HG03103 (cell line): ENCODE measurements around the gene SEMA4G.

Experiments
- ATAC-seq: cut with Tn5 transposase; IDR thresholded peaks from one replicate; pipeline ENCODE4 v1.9.1; 2021; ENCODE audit warnings: low read depth; ENCODE audit not compliant: unreplicated experiment

Gene SEMA4G

GRCh38 chr10:100986623-100986951, 17.3 kb downstream of the SEMA4G start:
- ATAC-seq = no peak

GRCh38 chr10:100986952-100987684, 17.8 kb downstream of the SEMA4G start, which contains the start of the genes MRPL43 and TWNK:
Gene MRPL43 (minus strand): TSS chr10:100987497. CDS start chr10:100987443, 54 bp downstream.
Gene TWNK (plus strand): TSS chr10:100987543. CDS start chr10:100988211, 668 bp downstream.
- ATAC-seq = peak; percentile 84

DNA sequence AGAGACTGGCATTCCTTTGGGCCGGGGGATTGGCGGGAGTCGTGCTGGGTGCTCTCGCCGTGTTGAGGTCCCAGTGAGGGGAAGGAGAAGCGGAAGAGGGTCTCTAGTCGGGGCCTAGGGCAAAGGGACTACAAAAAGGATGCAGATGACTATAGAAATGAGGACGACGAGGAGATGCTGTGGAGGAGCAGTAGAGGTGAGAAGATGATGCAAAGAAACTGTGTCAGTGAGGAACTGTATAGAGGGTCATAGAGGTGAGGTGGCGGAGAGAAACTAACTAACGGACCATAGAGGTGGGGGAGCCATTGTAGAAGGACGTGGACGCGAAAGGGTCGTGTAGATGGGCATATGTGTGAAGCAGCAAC, 18.4 kb downstream of the SEMA4G start:
- ATAC-seq = peak; percentile 18

DNA sequence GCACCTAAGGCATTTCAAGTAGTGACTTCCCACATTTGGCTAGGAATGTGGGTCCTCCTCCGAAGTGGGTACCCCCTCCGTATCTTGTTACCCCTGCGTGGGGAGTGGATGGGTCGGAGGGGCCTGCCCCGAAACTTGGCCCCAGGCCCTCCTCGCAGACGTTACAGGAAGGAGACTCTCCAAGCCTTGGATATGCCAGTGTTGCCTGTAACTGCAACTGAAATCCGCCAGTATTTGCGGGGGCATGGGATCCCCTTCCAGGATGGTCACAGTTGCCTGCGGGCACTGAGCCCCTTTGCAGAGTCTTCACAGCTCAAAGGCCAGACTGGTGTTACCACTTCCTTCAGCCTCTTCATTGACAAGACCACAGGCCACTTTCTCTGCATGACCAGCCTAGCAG, 18.9 kb downstream of the SEMA4G start:
- ATAC-seq = no peak

- no peak for ATAC-seq
Measured at GRCh38 chr10:100989088-100989487, 19.8 kb downstream of the SEMA4G start.

DNA sequence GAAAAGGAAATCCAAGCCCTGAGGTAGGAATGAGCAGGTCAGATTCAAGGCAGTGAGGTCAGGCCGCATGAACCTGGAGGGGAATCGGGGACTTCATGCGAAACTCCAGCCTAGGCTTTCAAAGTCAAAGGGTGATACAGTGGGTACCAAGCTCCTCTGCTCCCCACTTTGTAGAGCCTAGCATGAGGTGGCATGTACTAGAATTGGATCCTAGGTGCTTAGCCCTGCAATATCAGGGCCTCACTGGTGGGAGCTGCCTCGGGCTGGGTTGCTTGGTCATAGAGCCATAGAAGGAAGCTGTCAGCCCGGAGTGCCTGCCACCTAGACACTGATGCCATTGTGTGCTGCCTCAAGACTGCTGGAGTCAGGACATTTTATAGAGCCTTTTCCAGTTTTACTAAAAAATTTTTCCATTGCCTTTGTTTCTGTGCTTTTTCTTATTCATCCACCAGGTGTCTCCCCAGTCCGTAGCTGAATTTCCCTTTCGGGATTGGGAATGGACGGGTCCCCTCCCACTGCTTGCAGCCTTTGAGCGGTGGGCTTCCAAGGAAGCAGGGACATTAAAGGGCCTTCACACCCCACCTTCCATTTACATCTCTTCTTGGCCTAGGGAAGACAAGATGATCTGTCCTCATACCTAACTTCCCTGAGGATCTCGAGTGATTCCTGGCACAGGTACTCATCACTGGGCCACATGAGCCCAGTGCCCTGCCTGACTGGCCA, 24.8 kb downstream of the SEMA4G start:
- no peak for ATAC-seq

DNA sequence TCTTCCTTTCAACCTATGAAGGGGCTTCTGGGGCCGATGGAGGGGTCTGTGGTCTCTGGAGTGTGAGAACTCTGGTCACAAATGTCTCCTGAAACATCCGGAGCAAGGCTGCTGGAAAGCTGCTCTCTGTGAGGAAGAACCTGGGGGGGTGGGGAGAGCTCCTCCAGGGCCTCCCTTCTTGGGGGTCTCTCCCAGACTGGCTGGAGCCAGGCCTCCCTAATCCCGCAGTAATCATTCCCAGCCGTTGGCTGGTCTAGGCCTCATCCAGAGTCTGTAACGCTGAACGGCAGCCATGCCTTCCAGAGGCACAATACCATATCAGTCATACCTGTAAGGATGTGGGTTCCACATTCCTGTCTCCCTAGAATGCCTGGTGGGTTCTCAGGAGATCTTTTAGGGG, 25.9 kb downstream of the SEMA4G start:
- no peak for ATAC-seq

DNA sequence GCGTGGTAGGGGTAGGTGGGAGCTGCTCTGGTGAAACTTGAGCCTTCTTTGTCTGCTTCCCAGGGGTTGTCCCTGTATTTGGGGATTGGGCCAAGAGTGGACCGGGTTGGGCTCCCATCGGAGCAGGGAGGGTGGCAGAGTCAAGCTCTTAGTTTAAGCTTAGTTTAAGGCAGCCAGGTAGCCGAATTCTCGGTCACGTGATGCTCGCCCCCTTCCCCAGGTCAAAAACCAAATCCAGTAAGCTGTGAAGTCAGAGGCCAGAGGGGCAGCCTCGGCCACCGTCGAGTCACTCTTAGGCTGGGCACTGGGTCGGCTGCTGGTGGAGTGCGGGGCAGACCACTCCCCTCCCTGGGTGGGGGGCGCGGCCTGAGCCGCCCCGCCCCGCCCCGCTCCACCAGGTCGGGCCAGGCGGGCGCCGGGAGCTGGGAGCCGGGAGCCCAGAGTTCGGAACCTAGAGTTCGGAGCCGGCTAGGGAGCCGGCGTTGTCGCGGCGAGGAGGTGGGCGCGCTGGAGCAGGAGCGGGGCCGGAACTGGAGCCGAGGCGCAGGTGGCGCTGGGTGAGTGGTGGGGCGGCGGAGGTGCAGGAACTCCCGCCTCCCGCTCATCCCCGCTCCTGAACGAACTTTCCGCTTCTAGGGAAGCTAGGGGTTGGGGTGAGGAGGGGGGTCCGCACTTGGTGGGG, 27.5 kb downstream of the SEMA4G start:
- no peak for ATAC-seq

DNA sequence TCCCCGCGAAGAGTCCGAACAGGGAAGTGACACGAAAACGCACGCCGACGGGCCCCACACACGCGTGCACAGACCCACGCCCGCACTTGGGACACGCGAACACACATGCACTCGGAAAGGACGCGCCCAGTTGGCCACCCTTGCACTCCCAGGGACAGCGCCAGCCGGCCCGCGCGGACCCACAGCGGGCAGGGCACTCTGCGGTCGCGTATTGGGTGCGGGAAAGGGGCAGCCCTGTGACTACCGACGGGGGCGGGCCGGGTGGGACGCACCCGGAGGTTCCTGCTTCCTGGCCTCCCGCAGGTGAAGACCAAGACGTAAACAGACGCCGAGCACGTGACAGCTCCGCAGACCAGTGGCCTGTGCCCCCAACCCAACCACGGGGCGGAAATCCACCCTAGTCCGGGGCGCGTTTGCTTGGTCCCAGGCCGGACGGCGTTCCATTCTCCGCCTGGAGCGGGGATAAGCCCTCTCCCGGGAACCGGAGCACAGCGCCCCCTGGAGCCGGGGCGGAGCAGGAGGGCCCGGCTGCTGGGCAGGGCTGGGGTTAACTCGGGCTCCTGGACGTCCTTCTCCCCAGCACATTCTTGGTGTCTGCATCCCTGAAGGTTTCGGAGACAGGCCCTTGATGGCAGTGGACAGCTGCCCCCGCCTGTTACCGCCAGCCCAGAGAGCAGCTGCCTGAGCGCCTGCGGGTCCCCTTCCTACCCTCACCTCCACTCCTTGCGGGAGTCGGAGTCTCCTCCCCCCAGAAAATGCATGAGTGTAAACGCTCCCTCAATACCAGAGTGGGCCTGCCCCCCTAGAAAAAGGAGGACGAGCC, 28.3 kb downstream of the SEMA4G start:
- ATAC-seq = no peak

GRCh38 chr10:100998183-100998990, 29.1 kb downstream of the SEMA4G start:
- ATAC-seq = no peak

- ATAC-seq = no peak
Measured at GRCh38 chr10:100998991-100999741, 29.9 kb downstream of the SEMA4G start.

GRCh38 chr10:100999742-101000126, 30.4 kb downstream of the SEMA4G start, which contains the start of gene LZTS2:
Gene LZTS2 (plus strand): TSS chr10:100999808. CDS start chr10:101002539, 2,731 bp downstream.
- ATAC-seq = no peak

- no peak for ATAC-seq
Measured at GRCh38 chr10:101000127-101000914, 31.0 kb downstream of the SEMA4G start.

DNA sequence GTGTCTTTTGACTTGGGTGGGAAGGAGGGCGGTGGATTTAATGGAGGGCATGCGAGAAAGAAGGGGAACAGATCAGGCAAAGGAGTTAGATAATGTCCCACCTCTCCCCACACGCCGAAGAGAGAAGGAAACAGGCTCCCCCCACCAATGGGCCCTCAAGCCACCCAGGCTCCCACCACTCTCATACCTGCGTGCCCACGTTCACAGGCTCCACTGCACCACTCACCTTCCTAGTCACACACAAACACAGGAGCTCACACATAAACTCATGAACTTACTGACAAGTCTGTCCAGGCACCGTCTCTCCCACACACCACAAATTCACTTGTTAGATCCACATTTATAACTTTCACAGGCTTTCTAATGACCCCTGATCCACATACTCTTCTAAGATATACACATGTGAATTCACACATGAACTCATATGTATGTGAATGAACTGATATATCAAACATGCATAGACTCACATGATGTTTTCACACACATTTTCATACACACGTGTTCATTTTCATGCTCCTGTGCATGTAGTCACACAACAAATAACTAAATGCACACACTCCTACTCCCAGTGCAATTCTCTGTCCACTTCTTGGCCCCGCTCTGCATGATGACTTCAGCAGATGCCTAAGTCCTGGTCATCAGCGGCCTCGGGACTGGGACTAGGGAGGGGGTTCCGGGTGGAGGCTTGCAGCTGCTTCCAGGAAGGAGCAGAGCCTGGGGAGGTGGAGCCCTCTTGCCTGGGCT, 31.8 kb downstream of the SEMA4G start:
- no peak for ATAC-seq

- ATAC-seq = no peak
Measured at GRCh38 chr10:101001659-101002035, 32.3 kb downstream of the SEMA4G start.

DNA sequence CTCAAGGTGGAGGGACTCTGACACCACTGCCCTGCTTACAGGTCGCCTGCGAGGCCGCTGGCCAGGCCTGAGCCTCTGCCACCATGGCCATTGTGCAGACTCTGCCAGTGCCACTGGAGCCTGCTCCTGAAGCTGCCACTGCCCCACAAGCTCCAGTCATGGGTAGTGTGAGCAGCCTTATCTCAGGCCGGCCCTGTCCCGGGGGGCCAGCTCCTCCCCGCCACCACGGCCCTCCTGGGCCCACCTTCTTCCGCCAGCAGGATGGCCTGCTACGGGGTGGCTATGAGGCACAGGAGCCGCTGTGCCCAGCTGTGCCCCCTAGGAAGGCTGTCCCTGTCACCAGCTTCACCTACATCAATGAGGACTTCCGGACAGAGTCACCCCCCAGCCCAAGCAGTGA, 33.2 kb downstream of the SEMA4G start:
- no peak for ATAC-seq

DNA sequence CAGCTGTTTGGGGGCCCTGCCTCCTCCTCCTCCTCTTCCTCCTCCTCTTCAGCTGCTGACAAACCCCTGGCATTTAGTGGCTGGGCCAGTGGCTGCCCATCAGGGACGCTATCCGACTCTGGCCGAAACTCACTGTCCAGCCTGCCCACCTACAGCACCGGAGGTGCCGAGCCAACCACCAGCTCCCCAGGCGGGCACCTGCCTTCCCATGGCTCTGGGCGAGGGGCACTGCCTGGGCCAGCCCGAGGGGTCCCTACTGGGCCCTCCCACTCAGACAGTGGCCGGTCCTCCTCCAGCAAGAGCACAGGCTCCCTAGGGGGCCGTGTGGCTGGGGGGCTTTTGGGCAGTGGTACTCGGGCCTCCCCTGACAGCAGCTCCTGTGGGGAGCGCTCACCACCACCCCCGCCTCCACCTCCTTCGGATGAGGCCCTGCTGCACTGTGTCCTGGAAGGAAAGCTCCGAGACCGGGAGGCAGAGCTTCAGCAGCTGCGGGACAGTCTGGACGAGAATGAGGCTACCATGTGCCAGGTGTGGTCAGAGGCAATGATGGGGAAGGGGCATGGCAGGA, 34.4 kb downstream of the SEMA4G start:
- no peak for ATAC-seq
